Spleen (tissue), 7 donors: Measurements from ENCODE around the gene BPIFA3.

Experiments
- CTCF ChIP-seq, 11 experiments: fragments of 200-600 bp in 7 of 11; fragments of 450-650 bp in 4 of 11; sonication (generic) in 4 of 11; IDR thresholded peaks in 8 of 11; conservative IDR thresholded peaks in 3 of 11; 1 replicate in 7 of 11; 2 replicates in 4 of 11; pipeline versions ENCODE4 v1.4.0 to v1.8.0; 2016 to 2021; ENCODE audit warnings: antibody characterized with exemption in 11 of 11, inconsistent platforms in 4 of 11, mild to moderate bottlenecking in 1 of 11
- POLR2A ChIP-seq, 3 donors: fragments of 450-650 bp; IDR thresholded peaks; one replicate each; pipeline ENCODE4 v1.5.1; 2017; ENCODE audit warnings: antibody characterized with exemption in 3 of 3, mild to moderate bottlenecking in 1 of 3
- donor health status: DM: no; HTN: no; CAD: no; lungs with moderate emphysema.
- donor health status: DM: no; HTN: no; CAD: no.
- donor health status: DM: no; HTN: no; CAD: no.

GRCh38 chr20:33203444-33203843 lies 13.7 kb upstream of the BPIFA3 start:
- TF ChIP-seq POLR2A (IDR thresholded peaks at IDR 0.05) (no peak), CTCF (IDR thresholded peaks at IDR 0.05 in 8 of 11, conservative IDR thresholded peaks at IDR 0.05 in 3 of 11) (no peak)
